ENCODE results near the gene ROBO2. TPM values are rescaled to one million over a fixed set of nuclear protein-coding genes. Genes with fewer than 3 reads are reported as not detected.

Gene ROBO2
- total and polyA plus RNA-seq, 5 donors = 0.05 to 2.1 (median 0.39) TPM; not detected in 1

- no peak for DNase-seq
- 74% methylated on average over 3 of the region's 3 CpGs for WGBS
- ATAC-seq = no peak
- H3K9me3 ChIP-seq (ENCODE audit: control insufficient read depth, low read length) = no peaks in the 10 kb centered on the region
- H3K4me3 ChIP-seq (ENCODE audit: low read length) = no peak overlapping the region
- intact Hi-C loops (cut with DNase I) = no loop called here
- no peak overlapping the region for H3K27ac ChIP-seq (ENCODE audit: low read length)
- H3K4me1 ChIP-seq (ENCODE audit: control insufficient read depth, insufficient read depth, low read length) = no peaks in the 10 kb centered on the region
- no peaks in the 10 kb centered on the region for H3K27me3 ChIP-seq (ENCODE audit: control insufficient read depth, insufficient read depth)
Observed at GRCh38 chr3:77125966-77126365, 86.1 kb downstream of the ROBO2 start.

GRCh38 chr3:77134769-77135168 is 94.9 kb downstream of the ROBO2 start:
- ATAC-seq (no peak), DNase-seq (no peak)
- Histone ChIP-seq H3K9me3 (ENCODE audit: control insufficient read depth, low read length) (no peaks in the 10 kb centered on the region), H3K4me3 (ENCODE audit: low read length) (no peak overlapping the region), H3K27ac (ENCODE audit: low read length) (no peak overlapping the region), H3K27me3 (ENCODE audit: control insufficient read depth, insufficient read depth) (no peaks in the 10 kb centered on the region), H3K4me1 (ENCODE audit: control insufficient read depth, insufficient read depth, low read length) (no peaks in the 10 kb centered on the region)
- intact Hi-C loops (cut with DNase I) = no loop called here
- 40% methylated on average over 12 of the region's 12 CpGs for WGBS

- DNase-seq (no peak), ATAC-seq (no peak)
- no peaks in the 10 kb centered on the region for H3K4me1 ChIP-seq (ENCODE audit: control insufficient read depth, insufficient read depth, low read length)
- H3K9me3 ChIP-seq (ENCODE audit: control insufficient read depth, low read length) = no peaks in the 10 kb centered on the region
- intact Hi-C loops (cut with DNase I) = no loop called here
- no peak overlapping the region for H3K27ac ChIP-seq (ENCODE audit: low read length)
- no peak overlapping the region for H3K4me3 ChIP-seq (ENCODE audit: low read length)
- WGBS = 63% methylated on average over 5 of the region's 5 CpGs
- H3K27me3 ChIP-seq (ENCODE audit: control insufficient read depth, insufficient read depth) = no peaks in the 10 kb centered on the region
Observed at GRCh38 chr3:77137559-77137958, 97.7 kb downstream of the ROBO2 start.

- WGBS = 37% methylated on average over 3 of the region's 3 CpGs
- ATAC-seq (no peak), DNase-seq (no peak)
- no peaks in the 10 kb centered on the region for H3K9me3 ChIP-seq (ENCODE audit: control insufficient read depth, low read length)
- no peaks in the 10 kb centered on the region for H3K4me1 ChIP-seq (ENCODE audit: control insufficient read depth, insufficient read depth, low read length)
- H3K4me3 ChIP-seq (ENCODE audit: low read length) = no peak overlapping the region
- intact Hi-C loops (cut with DNase I) = no loop called here
- H3K27me3 ChIP-seq (ENCODE audit: control insufficient read depth, insufficient read depth) = no peaks in the 10 kb centered on the region
- no peak overlapping the region for H3K27ac ChIP-seq (ENCODE audit: low read length)
Observed at GRCh38 chr3:77139624-77140023, 99.7 kb downstream of the ROBO2 start.

- WGBS = 74% methylated on average over 3 of the region's 3 CpGs
- DNase-seq (no peak), ATAC-seq (no peak)
- intact Hi-C loops (cut with DNase I) = no loop called here
- Histone ChIP-seq H3K4me1 (ENCODE audit: control insufficient read depth, insufficient read depth, low read length) (peaks cover 2% of the 10 kb centered on the region), H3K27ac (ENCODE audit: low read length) (no peak overlapping the region), H3K9me3 (ENCODE audit: control insufficient read depth, low read length) (no peaks in the 10 kb centered on the region), H3K4me3 (ENCODE audit: low read length) (no peak overlapping the region), H3K27me3 (ENCODE audit: control insufficient read depth, insufficient read depth) (no peaks in the 10 kb centered on the region)
Observed at GRCh38 chr3:77141423-77141822, 101.5 kb downstream of the ROBO2 start.

- intact Hi-C loops (cut with DNase I) = no loop called here
- H3K27me3 ChIP-seq (ENCODE audit: control insufficient read depth, insufficient read depth) = no peaks in the 10 kb centered on the region
- H3K4me1 ChIP-seq (ENCODE audit: control insufficient read depth, insufficient read depth, low read length) = peaks cover 2% of the 10 kb centered on the region
- no peaks in the 10 kb centered on the region for H3K9me3 ChIP-seq (ENCODE audit: control insufficient read depth, low read length)
- 73% methylated on average over 6 of the region's 6 CpGs for WGBS
- no peak overlapping the region for H3K27ac ChIP-seq (ENCODE audit: low read length)
- no peak overlapping the region for H3K4me3 ChIP-seq (ENCODE audit: low read length)
- no peak for DNase-seq
- no peak for ATAC-seq
Observed at GRCh38 chr3:77142578-77142977, 102.7 kb downstream of the ROBO2 start.

- Histone ChIP-seq H3K4me3 (ENCODE audit: low read length) (no peak overlapping the region), H3K27me3 (ENCODE audit: control insufficient read depth, insufficient read depth) (no peaks in the 10 kb centered on the region), H3K4me1 (ENCODE audit: control insufficient read depth, insufficient read depth, low read length) (peaks cover 2% of the 10 kb centered on the region), H3K9me3 (ENCODE audit: control insufficient read depth, low read length) (no peaks in the 10 kb centered on the region), H3K27ac (ENCODE audit: low read length) (no peak overlapping the region)
- ATAC-seq (no peak), DNase-seq (no peak)
- WGBS = 66% methylated on average over 7 of the region's 7 CpGs
- intact Hi-C loops (cut with DNase I) = no loop called here
Observed at GRCh38 chr3:77146004-77146403, 106.1 kb downstream of the ROBO2 start.

- Histone ChIP-seq H3K27ac (ENCODE audit: low read length) (no peak overlapping the region), H3K9me3 (ENCODE audit: control insufficient read depth, low read length) (no peaks in the 10 kb centered on the region), H3K4me1 (ENCODE audit: control insufficient read depth, insufficient read depth, low read length) (peaks cover 2% of the 10 kb centered on the region), H3K4me3 (ENCODE audit: low read length) (no peak overlapping the region), H3K27me3 (ENCODE audit: control insufficient read depth, insufficient read depth) (no peaks in the 10 kb centered on the region)
- WGBS = 60% methylated on average over 8 of the region's 8 CpGs
- intact Hi-C loops (cut with DNase I) = no loop called here
- no peak for ATAC-seq
- no peak for DNase-seq
Observed at GRCh38 chr3:77147836-77148578, 108.1 kb downstream of the ROBO2 start.

GRCh38 chr3:77149382-77149781 is 109.5 kb downstream of the ROBO2 start:
- 88% methylated on average over 2 of the region's 2 CpGs for WGBS
- no peak for ATAC-seq
- intact Hi-C loops (cut with DNase I) = no loop called here

GRCh38 chr3:77150028-77150427 is 110.1 kb downstream of the ROBO2 start:
- intact Hi-C loops (cut with DNase I) = no loop called here
- WGBS = 78% methylated on average over 7 of the region's 7 CpGs
- no peak for ATAC-seq

More at GRCh38 chr3:77149382-77149781, 109.5 kb downstream of the ROBO2 start:
- no peak for DNase-seq
- no peak overlapping the region for H3K27ac ChIP-seq (ENCODE audit: low read length)
- peaks cover 2% of the 10 kb centered on the region for H3K4me1 ChIP-seq (ENCODE audit: control insufficient read depth, insufficient read depth, low read length)
- no peaks in the 10 kb centered on the region for H3K9me3 ChIP-seq (ENCODE audit: control insufficient read depth, low read length)
- no peak overlapping the region for H3K4me3 ChIP-seq (ENCODE audit: low read length)
- H3K27me3 ChIP-seq (ENCODE audit: control insufficient read depth, insufficient read depth) = no peaks in the 10 kb centered on the region

GRCh38 chr3:77150759-77151158 is 110.9 kb downstream of the ROBO2 start:
- intact Hi-C loops (cut with DNase I) = no loop called here
- ATAC-seq (no peak), DNase-seq (no peak)
- Histone ChIP-seq H3K4me3 (ENCODE audit: low read length) (no peak overlapping the region), H3K9me3 (ENCODE audit: control insufficient read depth, low read length) (no peaks in the 10 kb centered on the region), H3K27ac (ENCODE audit: low read length) (no peak overlapping the region), H3K4me1 (ENCODE audit: control insufficient read depth, insufficient read depth, low read length) (peaks cover 2% of the 10 kb centered on the region), H3K27me3 (ENCODE audit: control insufficient read depth, insufficient read depth) (no peaks in the 10 kb centered on the region)

More at GRCh38 chr3:77150028-77150427, 110.1 kb downstream of the ROBO2 start:
- Histone ChIP-seq H3K4me1 (ENCODE audit: control insufficient read depth, insufficient read depth, low read length) (peaks cover 2% of the 10 kb centered on the region), H3K4me3 (ENCODE audit: low read length) (no peak overlapping the region), H3K9me3 (ENCODE audit: control insufficient read depth, low read length) (no peaks in the 10 kb centered on the region), H3K27me3 (ENCODE audit: control insufficient read depth, insufficient read depth) (no peaks in the 10 kb centered on the region), H3K27ac (ENCODE audit: low read length) (no peak overlapping the region)
- no peak for DNase-seq

Data from right cardiac atrium (tissue), 5 donors.